H9 (cell line): ENCODE data around the gene LTBP4. TPM values are rescaled to one million over a fixed set of nuclear protein-coding genes. Genes with fewer than 3 reads are reported as not detected.

ENCODE experiments used
- DNase-seq: peaks from one replicate; pipeline ENCODE4 v3.0.0-alpha.2; 2017
- H2AFZ ChIP-seq: one replicate; pipeline ENCODE4 v1.6.1; 2013; ENCODE audit warnings: mild to moderate bottlenecking, low read length, control low read depth, moderate library complexity
- H2AK5ac ChIP-seq: 2 replicates; pipeline ENCODE4 v1.6.1; 2013; ENCODE audit warnings: low read length, control low read depth, mixed read lengths; ENCODE audit not compliant: insufficient read length
- H2BK120ac ChIP-seq: one replicate; pipeline ENCODE4 v1.6.1; 2013; ENCODE audit warnings: low read depth, mild to moderate bottlenecking, low read length, control low read depth, inconsistent platforms; ENCODE audit not compliant: poor library complexity, severe bottlenecking
- H2BK12ac ChIP-seq: 2 replicates; pipeline ENCODE4 v1.6.1; 2013; ENCODE audit warnings: low read length, control low read depth, mixed read lengths, low read depth; ENCODE audit not compliant: insufficient read length
- H2BK15ac ChIP-seq: 2 replicates; pipeline ENCODE4 v1.6.1; 2013; ENCODE audit warnings: low read depth, low read length, control low read depth
- H2BK20ac ChIP-seq: one replicate; pipeline ENCODE4 v1.6.1; 2013; ENCODE audit warnings: low read depth, mild to moderate bottlenecking, low read length, control low read depth, inconsistent platforms; ENCODE audit not compliant: poor library complexity, severe bottlenecking
- H2BK5ac ChIP-seq: 2 replicates; pipeline ENCODE4 v1.6.1; 2013; ENCODE audit warnings: low read length, control low read depth, mixed read lengths; ENCODE audit not compliant: insufficient read length
- H3K14ac ChIP-seq: 2 replicates; pipeline ENCODE4 v1.6.1; 2013; ENCODE audit warnings: low read length, control low read depth; ENCODE audit not compliant: insufficient read depth
- H3K18ac ChIP-seq: 2 replicates; pipeline ENCODE4 v1.6.1; 2013; ENCODE audit warnings: low read depth, mild to moderate bottlenecking, mixed read lengths, low read length, control low read depth; ENCODE audit not compliant: insufficient read length
- H3K23ac ChIP-seq: 2 replicates; pipeline ENCODE4 v1.6.1; 2013; ENCODE audit warnings: low read length, control low read depth, mixed read lengths, low read depth; ENCODE audit not compliant: insufficient read length
- H3K23me2 ChIP-seq: 2 replicates; pipeline ENCODE4 v1.6.1; 2013; ENCODE audit warnings: low read depth, mild to moderate bottlenecking, mixed read lengths, low read length, control low read depth; ENCODE audit not compliant: insufficient read length, poor library complexity, severe bottlenecking
- H3K27ac ChIP-seq: 2 replicates; pipeline ENCODE4 v1.5.1; 2013; ENCODE audit warnings: low read length, control low read depth, mixed read lengths, low read depth; ENCODE audit not compliant: insufficient read length
- H3K27me3 ChIP-seq: 2 replicates; pipeline ENCODE4 v1.6.1; 2013; ENCODE audit warnings: low read length, control low read depth, inconsistent platforms; ENCODE audit not compliant: insufficient read depth
- H3K4ac ChIP-seq: 2 replicates; pipeline ENCODE4 v1.6.1; 2013; ENCODE audit warnings: low read depth, mild to moderate bottlenecking, control low read depth, inconsistent platforms, low read length, moderate library complexity
- H3K4me1 ChIP-seq: 2 replicates; pipeline ENCODE4 v1.6.1; 2013; ENCODE audit warnings: low read length, control low read depth, inconsistent platforms; ENCODE audit not compliant: insufficient read depth
- H3K4me2 ChIP-seq: 2 replicates; pipeline ENCODE4 v1.6.1; 2013; ENCODE audit warnings: low read length, control low read depth, mixed read lengths; ENCODE audit not compliant: insufficient read length, insufficient read depth
- H3K56ac ChIP-seq: 2 replicates; pipeline ENCODE4 v1.6.1; 2013; ENCODE audit warnings: low read depth, mild to moderate bottlenecking, mixed read lengths, low read length, control low read depth; ENCODE audit not compliant: insufficient read length
- H3K79me1 ChIP-seq: 2 replicates; pipeline ENCODE4 v1.6.1; 2013; ENCODE audit warnings: low read depth, mild to moderate bottlenecking, moderate library complexity, low read length, control low read depth, inconsistent platforms; ENCODE audit not compliant: insufficient read depth, poor library complexity, severe bottlenecking
- H3K79me2 ChIP-seq: 2 replicates; pipeline ENCODE4 v1.6.1; 2013; ENCODE audit warnings: low read length, control low read depth, inconsistent platforms; ENCODE audit not compliant: insufficient read depth
- H3K9ac ChIP-seq: 2 replicates; pipeline ENCODE4 v1.6.1; 2013; ENCODE audit warnings: low read length, control low read depth, mixed read lengths; ENCODE audit not compliant: insufficient read length; ENCODE audit errors: extremely low read depth
- H3K9me3 ChIP-seq: one replicate; pipeline ENCODE4 v1.6.1; 2013; ENCODE audit warnings: low read depth, low read length, inconsistent platforms; ENCODE audit not compliant: control insufficient read depth
- H3T11ph ChIP-seq: one replicate; pipeline ENCODE4 v1.6.1; 2013; ENCODE audit warnings: mild to moderate bottlenecking, low read length, control low read depth, inconsistent platforms
- H4K20me1 ChIP-seq: one replicate; pipeline ENCODE4 v1.6.1; 2013; ENCODE audit not compliant: control insufficient read depth, insufficient read length, insufficient read depth
- H4K5ac ChIP-seq: 2 replicates; pipeline ENCODE4 v1.6.1; 2013; ENCODE audit warnings: low read depth, mild to moderate bottlenecking, mixed read lengths, low read length, control low read depth; ENCODE audit not compliant: insufficient read length
- H4K8ac ChIP-seq: replicated peaks from 2 replicates; pipeline ENCODE4 v1.6.1; 2013; ENCODE audit warnings: low read length, control low read depth, mixed read lengths, low read depth; ENCODE audit not compliant: insufficient read length
- H4K91ac ChIP-seq: 2 replicates; pipeline ENCODE4 v1.6.1; 2013; ENCODE audit warnings: low read depth, mild to moderate bottlenecking, moderate library complexity, mixed read lengths, low read length, control low read depth; ENCODE audit not compliant: insufficient read length
- H3K27ac Mint-ChIP-seq, 3 experiments: 2 replicates in 2 of 3; 3 replicates in 1 of 3; pipeline ENCODE4 v1.8.0; 2020 to 2021; ENCODE audit warnings: mixed read lengths in 3 of 3, mild to moderate bottlenecking in 1 of 3, moderate library complexity in 1 of 3
- H3K27me3 Mint-ChIP-seq: 2 replicates; pipeline ENCODE4 v1.8.0; 2021; ENCODE audit warnings: low read depth, mild to moderate bottlenecking, moderate library complexity, mixed read lengths
- H3K36me3 Mint-ChIP-seq, 3 experiments: 2 replicates in 2 of 3; 3 replicates in 1 of 3; pipeline ENCODE4 v1.8.0; 2020 to 2021; ENCODE audit warnings: low read depth in 3 of 3, mixed read lengths in 3 of 3; ENCODE audit not compliant: insufficient read depth in 1 of 3
- H3K4me1 Mint-ChIP-seq, 2 experiments: 2 replicates each; pipeline ENCODE4 v1.8.0; 2020; ENCODE audit warnings: mixed read lengths in 2 of 2
- H3K4me3 Mint-ChIP-seq, 2 experiments: 2 replicates in 1 of 2; 3 replicates in 1 of 2; pipeline ENCODE4 v1.8.0; 2020 to 2021; ENCODE audit warnings: mild to moderate bottlenecking in 2 of 2, mixed read lengths in 2 of 2, moderate library complexity in 1 of 2
- H3K9me3 Mint-ChIP-seq, 2 experiments: 2 replicates in 1 of 2; 3 replicates in 1 of 2; pipeline ENCODE4 v1.8.0; 2020; ENCODE audit warnings: mild to moderate bottlenecking in 2 of 2, mixed read lengths in 2 of 2, moderate library complexity in 1 of 2
- WGBS: extraction: QIAGEN DNeasy Blood & Tissue Kit; methylation state at CpG from one replicate; pipeline ENCODE4 v1.1.7; 2013; ENCODE audit warnings: missing lambda C conversion rate, low lambda C conversion rate, mixed read lengths; ENCODE audit not compliant: insufficient read length; ENCODE audit errors: extremely low coverage; 5-methylcytosine and 5-hydroxymethylcytosine counted together
- total RNA-seq: library from RNA; stranded (reverse); gene quantifications from 2 replicates; pipeline ENCODE4 v1.2.1, GENCODE V29; 2021
- TF ChIP-seq, protein P1 (sequence below): fragments of 200-600 bp; sonication (generic); conservative IDR thresholded peaks from 3 replicates; pipeline ENCODE4 v1.8.0; 2021; ENCODE audit warnings: antibody characterized with exemption, mild to moderate bottlenecking

LTBP4 gene
- total RNA-seq, 1 experiment from 2014 or later, result 129 TPM

DNA sequence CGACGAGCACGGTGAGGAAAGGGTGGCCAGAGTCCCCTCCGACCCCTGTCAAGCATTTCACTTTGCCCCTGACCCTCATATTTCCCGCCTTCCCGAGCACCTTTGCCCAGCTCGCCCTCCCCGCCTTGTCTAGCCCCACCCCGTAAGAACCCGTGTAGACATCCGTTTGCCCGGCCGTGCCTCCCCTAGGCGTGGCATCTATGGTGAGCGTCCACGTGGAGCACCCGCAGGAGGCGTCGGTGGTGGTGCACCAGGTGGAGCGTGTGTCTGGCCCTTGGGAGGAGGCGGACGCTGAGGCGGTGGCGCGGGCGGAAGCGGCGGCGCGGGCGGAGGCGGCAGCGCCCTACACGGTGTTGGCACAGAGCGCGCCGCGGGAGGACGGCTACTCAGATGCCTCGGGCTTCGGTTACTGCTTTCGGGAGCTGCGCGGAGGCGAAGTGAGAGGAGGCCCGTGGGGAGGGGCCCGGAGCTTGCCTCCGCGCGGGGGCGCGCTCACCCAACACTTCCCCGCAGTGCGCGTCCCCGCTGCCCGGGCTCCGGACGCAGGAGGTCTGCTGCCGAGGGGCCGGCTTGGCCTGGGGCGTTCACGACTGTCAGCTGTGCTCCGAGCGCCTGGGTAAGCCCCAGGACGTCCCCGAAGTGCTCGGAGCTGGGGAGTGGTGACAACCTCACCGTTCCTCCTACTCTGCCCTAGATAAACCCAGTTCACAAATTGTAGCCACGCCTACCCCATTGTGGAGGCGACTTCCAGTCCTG is 4.2 kb downstream of the LTBP4 start:
- TF ChIP-seq, protein P1, sequence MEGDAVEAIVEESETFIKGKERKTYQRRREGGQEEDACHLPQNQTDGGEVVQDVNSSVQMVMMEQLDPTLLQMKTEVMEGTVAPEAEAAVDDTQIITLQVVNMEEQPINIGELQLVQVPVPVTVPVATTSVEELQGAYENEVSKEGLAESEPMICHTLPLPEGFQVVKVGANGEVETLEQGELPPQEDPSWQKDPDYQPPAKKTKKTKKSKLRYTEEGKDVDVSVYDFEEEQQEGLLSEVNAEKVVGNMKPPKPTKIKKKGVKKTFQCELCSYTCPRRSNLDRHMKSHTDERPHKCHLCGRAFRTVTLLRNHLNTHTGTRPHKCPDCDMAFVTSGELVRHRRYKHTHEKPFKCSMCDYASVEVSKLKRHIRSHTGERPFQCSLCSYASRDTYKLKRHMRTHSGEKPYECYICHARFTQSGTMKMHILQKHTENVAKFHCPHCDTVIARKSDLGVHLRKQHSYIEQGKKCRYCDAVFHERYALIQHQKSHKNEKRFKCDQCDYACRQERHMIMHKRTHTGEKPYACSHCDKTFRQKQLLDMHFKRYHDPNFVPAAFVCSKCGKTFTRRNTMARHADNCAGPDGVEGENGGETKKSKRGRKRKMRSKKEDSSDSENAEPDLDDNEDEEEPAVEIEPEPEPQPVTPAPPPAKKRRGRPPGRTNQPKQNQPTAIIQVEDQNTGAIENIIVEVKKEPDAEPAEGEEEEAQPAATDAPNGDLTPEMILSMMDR, result 0 out of 3 replicates have a peak, but pooled peaks have one; percentile 13
- Histone ChIP-seq H2BK15ac (no peak overlapping the region), H2BK12ac (no peak overlapping the region), H4K5ac (no peak overlapping the region), H3K14ac (no peak overlapping the region), H2AK5ac (no peak overlapping the region), H3K56ac (no peak overlapping the region), H3K4me1 (peaks cover 4% of the 10 kb centered on the region), H3K9me3 (no peaks in the 10 kb centered on the region), H3K23me2 (peaks cover 18% of the 10 kb centered on the region), H2AFZ (no peak overlapping the region), H2BK5ac (no peak overlapping the region), H3K18ac (no peak overlapping the region), H4K20me1 (no peaks in the 10 kb centered on the region), H3K27ac (no peak overlapping the region), H3K23ac (no peak overlapping the region), H3T11ph (no peak overlapping the region), H3K4ac (no peak overlapping the region), H2BK120ac (no peak overlapping the region), H3K79me2 (no peaks in the 10 kb centered on the region), H3K9ac (no peak overlapping the region), H4K8ac (no peak overlapping the region), H3K79me1 (no peaks in the 10 kb centered on the region), H4K91ac (no peak overlapping the region), H2BK20ac (no peak overlapping the region), H3K27me3 (peaks cover 9% of the 10 kb centered on the region; the same call in 1 of the 2 replicates), H3K4me2 (peak overlapping the region; percentile 68)
- Mint-ChIP-seq H3K9me3 (no peaks in the 10 kb centered on the region; a peak in 1 of 5 replicates), H3K4me3 (peak overlapping the region; percentile 61 to 78), H3K27ac (peak overlapping the region in 1 of 3 experiments; percentile 67; a peak in 2 of 7 replicates), H3K36me3 (peaks cover 2 to 7% (median 6%) of the 10 kb centered on the region in 3 experiments; a peak in 6 of 7 replicates), H3K27me3 (peaks cover 64% of the 10 kb centered on the region), H3K4me1 (peaks cover 38 to 63% of the 10 kb centered on the region in 2 experiments)
- DNase-seq, result peak; percentile 76
- no CpG with 5 or more reads among the region's 71 CpGs for WGBS
